GM18870 (cell line): ENCODE results near the gene GRID1.
A peak's percentile ranks its signal among the peaks of the same experiment; 100 is the strongest.
"Not testable (repeated sequence)": the region's sequence is repeated elsewhere in the genome, so short reads cannot be mapped to it uniquely, and the experiment has no call there.

Source experiments
- ATAC-seq: cut with Tn5 transposase; IDR thresholded peaks from one replicate; pipeline ENCODE4 v1.9.1; 2021; ENCODE audit warnings: moderate library complexity; ENCODE audit not compliant: unreplicated experiment

GRID1 gene

DNA sequence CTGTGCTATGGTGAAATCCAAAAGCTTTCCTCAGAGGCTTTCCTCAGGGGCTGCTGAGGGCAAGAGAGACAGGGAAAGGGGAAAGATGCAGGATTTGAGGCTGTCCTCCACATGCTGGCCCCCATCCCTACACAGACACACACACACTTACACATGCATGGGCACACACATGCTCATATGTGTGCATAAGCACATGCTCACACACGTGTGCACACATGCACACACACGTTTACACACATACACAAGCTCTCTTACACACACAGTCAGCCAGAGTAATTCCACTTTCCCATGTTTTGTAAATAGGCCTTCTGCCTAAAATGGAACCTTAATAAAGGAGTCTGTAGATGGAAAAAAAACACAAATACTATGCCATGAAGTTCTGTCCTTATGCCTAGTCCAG lies 312.9 kb downstream of the GRID1 start:
- no peak for ATAC-seq

DNA sequence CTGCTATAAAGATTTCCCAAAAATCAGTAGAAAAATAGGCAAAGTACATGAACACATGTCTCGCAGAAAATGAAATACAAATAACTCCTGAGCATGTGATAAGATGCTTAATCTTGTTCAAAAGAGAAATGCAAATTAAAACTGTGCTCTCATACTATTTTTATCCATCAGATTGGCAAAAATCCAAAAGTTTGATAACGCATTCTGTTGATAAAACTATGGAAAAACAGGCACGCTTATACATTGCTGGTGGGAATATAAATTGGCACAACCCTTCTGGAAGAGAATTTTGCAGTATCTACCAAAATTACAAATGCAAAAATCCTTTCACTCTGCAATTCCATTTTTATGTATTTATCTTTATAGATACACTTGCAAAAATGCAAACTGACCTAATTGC lies 315.0 kb downstream of the GRID1 start:
- no peak for ATAC-seq

DNA sequence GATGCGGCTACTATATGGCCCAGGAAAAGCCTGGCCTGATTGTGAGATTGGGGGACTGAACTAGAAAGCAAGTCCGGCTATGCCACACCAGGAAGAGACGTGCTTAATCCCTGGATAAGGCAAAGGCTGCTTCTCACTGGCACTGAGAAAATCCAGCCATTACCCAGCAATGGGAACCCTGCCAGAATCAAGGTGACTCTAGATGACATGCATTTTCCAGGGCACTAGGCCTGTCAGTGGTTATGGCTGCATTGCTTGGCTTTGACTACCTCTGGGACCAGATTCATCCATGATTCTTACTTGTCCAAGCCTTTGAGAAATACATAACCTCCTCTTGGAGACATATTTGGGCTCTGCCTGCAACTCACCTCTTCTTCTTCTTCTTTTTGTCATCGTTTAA lies 317.2 kb downstream of the GRID1 start:
- no peak for ATAC-seq

DNA sequence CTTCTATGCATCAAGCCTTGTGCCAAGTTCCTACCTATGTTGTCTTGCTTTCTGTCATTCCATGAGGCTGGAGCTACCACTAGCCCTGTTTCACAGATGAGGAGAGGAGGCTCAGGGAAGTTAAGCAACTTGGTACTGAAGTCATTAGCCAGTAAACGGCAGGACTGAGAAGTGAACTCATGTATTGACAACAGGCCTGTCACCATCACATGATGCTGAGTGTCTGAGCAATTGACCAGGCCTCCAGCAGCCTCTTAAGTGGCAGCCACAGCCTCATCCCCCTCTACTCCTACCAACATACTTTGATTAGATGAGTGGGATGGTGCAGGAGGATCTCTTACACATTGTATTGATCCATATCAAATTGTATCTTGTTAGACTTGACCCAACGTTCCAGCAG lies 317.6 kb downstream of the GRID1 start:
- ATAC-seq: no peak

DNA sequence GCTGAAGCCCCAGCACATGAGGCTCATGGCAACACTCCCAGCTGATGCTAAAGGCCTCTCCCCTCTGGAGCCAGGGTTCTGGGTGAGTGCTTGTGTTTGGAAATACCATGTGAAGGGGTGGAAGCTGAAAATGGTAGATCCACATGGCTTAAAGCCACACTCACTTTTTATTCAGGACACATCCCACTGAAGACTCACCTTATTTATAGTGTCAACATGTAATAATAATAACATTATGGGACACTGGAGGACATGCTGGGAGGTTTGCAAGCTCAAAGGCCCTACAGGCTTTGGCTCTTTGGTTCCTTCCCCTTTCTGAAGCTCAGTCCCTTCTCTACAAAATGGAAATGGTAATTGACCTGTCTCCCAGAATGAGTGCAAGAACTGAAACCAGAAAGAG lies 318.0 kb downstream of the GRID1 start:
- no peak for ATAC-seq

DNA sequence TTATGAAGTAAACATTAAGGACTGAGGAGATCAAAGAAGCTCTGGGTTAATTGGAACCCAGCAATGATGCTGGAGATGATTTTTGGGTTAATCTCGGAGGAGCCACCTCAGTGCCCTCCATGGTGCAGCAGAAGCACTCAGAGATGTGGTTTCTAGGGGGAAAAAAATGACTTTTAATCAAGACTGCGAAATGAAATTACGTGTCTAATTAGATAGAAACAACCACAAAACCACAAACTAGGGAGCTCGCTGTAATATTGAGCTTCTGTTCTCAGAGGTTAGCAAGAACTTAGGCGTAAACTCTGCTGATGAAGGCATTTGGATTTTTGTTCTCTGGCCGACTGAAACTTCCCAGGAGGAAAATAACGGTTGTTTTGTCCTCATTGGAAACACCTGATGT lies 319.0 kb downstream of the GRID1 start:
- ATAC-seq: peak; percentile 53

DNA sequence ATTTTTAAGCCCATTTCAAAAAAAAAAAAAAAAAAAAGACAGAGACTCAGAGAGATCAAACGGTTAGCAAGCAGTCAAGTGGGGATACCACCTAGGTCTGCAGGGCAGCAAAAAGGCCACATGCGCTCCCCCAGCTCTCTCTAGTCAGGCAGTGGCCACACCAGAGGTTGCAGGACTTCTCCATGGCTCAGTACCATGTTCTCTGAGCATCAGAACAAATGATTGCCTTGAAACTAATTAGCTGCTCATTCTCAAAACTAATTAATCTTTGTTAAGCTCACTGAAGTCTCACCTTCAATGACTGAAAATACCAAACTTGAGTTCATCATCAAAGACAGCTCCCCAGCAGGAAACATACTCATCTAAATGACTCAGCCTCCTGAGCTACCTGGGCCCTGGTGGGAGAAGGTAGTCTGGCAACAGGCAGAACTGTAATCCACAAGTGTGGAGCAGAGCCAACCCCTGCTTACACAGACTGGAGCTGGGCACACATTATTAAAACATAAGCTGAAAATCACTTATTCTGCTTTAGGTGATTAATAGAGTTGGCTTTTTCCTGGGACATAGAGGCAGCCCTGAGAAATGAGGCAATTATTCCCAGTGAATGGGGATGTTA lies 319.6 kb downstream of the GRID1 start:
- no peak for ATAC-seq

DNA sequence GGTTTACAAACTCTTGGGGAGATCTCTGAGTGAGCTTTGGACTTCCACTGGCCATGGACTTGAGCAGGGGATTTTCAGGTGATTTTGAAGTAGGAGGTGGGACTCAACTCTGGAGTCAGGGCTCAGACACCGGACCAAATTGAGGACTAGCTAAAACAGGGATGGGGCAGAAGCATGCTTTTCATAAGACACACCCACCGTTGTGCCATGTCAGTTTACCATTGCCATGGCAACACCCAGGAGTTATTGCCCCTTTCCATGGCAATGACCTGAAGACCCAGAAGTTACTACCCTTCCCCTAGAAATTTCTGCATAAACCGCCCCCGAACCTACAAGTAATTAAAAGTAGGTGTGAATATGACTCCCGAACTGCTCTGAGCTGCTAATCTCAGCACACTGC lies 320.7 kb downstream of the GRID1 start:
- ATAC-seq: no peak

DNA sequence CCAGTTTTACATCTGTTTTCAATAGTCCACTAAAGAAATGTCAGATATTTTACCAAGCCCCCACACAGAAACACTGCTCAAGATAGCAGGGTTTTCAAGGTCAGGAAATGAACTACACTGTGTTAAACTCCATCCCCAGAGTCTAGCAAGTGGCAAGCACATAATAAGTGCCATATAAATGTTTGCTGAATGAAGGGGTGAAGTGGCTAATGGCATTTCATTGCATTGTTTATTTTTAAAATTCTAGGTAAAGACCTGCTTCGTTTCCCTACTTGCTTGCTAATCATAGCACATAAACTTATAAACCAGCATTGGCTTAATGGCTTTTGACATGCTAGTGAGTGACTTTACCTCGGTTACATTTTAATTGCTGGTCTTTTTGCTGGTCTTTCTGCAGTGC lies 322.6 kb downstream of the GRID1 start:
- no peak for ATAC-seq

DNA sequence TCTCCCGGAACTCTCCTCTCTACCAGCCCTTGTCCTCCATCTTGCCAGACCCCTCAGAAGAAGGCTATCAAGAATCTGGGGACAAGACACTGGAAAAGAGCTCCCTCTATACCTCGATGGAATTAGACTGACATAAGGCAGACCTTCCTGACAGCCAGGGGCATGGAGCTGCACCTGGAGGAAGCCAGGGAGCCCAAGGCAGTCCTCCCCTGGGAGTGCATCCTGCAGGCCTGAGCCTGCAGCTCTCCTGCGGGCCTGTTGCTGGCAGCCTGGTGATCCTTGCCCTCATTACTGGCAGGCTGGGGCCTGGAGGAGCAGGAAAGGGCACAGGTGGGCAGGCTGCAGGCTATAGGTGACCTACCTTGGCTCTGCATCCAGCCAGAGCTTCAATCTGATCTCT lies 323.4 kb downstream of the GRID1 start:
- ATAC-seq: no peak

DNA sequence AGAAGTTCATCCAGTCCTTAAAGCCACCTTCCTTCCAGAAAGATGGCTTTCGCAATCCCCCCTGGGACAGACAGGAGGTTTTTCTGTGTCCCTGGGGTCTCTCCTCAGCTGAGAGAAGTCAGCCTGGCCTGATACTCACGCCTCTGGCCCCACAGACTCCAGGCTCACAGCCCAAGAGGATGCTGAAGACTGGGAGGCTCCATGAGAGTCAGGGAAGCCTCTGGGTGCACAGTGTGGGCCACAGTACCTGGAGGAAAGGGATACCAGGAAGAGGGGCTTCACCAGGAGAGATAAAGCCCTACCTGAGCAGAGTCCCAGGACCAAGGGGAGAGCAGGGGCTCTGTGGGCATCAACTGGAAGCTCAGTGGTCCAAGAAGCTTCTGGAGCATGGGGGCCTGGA lies 324.4 kb downstream of the GRID1 start:
- no peak for ATAC-seq

DNA sequence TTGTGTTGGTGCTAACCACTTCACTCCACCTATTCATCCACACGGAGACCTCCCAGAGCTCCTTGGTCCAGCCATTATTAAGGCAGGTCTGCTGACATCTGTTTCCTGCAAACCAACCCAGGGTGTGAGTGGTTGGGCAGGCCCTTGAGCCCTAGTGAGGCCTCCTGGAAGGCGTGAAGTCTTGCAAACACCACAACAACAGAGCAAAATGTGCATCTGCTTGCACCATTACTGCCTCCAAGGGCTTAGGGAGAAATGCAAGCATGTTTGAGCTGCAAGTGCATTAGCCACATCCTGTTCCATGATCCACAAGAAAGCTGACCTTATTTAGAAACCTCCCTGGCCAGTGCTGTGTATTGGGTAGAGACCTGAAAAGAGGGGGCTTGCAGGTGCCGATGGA lies 325.5 kb downstream of the GRID1 start:
- no peak for ATAC-seq

DNA sequence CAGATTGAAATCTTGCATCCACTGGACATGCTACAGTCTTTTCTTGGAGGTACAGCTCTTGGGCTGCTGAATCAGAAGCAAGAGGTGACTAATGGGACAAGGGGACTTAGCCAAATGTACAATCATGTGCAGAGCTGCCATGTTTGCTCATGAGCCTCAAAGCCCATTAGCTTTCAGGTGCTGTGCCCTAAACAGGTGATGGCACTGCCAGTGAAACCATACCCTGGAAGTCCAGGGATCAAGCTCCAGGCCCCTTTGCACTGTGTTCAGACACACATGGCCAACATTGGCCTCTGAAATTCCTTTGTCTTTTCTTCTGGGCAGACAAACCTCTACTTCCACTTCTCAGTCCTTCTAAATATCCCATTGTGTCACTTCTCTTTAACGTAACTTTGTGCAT lies 328.2 kb downstream of the GRID1 start:
- ATAC-seq: no peak

DNA sequence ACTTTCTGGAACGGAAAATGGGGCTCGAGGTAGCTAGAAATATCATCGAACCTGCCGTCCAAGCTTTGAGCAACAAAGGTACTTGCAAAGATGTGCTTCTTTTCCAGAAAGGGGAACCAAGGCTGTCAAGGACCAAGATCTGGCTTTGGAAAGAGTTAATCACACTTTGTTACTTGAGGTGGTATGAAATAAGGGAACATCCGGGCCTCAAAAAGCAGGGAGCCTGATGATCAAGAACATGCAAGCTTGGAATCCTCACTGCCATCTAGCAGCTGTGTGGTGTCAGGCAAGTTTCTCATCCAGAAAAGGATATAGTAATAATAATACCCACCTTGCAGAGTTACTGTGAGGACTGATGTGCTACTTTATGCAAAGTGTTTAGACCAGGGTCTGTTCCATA lies 329.5 kb downstream of the GRID1 start:
- ATAC-seq: no peak

DNA sequence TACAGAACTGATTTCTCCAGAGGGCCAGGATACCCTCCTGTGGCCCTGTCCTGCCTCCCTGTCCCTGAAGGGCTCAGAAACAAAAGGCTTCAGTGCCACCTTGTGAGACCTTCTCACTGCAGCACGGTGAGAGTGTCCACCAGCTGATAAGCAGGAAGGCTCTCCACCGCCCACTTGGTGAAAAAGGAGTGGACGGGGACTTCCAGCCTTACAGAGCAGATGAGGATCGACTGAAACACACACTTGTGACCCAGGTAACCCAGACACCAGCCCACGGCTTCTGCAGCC lies 330.1 kb downstream of the GRID1 start:
- no peak for ATAC-seq

DNA sequence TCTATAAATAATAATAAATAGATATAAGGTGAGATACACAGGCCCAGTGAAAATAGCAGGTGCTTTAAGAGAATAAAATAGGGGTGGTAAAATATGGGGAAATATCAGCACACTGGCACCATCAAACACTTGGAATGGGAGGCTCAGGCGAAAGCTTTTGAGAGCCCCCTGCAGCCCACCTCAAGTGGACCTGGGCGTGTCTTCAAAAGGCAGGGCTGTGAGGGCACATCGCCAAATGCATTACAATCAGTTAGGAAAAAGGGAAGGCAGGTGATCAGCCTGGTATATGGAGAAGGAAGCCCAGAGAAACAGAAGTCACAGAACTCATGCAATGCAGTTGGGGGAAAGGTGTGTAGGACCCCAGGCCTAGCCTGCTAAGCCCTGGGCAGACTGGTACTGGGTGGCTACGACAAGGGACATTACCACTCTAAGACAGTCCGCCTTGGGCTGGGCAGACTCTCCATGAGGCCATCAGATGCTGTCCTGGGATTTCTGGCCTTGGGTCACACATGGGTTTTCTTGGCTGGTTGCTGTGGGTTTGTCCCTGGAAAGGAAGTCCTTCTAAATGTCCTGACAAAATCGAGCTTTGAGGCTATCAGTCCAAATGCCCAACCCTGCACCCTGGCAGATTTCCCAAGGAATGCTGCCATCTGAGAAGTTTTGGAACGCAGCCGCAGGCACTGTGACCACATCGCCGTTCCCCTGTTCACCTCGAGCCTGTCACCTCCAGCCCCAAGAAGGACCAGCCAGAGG lies 330.6 kb downstream of the GRID1 start:
- ATAC-seq: no peak

DNA sequence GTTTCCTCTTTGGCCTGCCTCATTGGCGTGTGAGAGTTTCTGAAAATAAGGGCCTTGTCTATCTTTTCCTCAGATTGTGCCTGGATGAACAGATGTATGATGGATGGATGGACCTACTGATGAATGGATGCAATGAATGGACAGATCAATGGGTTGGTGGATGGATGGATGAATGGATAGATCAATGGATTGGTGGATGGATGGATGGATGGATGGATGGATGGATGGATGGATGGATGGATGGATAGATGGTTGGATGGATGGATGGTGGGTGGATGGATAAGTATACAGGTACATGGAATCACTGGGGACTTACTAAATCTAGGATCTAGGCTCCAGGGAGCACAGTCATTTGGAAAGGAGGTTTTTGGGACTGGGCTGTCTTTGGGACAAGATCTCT lies 331.9 kb downstream of the GRID1 start:
- no peak for ATAC-seq

DNA sequence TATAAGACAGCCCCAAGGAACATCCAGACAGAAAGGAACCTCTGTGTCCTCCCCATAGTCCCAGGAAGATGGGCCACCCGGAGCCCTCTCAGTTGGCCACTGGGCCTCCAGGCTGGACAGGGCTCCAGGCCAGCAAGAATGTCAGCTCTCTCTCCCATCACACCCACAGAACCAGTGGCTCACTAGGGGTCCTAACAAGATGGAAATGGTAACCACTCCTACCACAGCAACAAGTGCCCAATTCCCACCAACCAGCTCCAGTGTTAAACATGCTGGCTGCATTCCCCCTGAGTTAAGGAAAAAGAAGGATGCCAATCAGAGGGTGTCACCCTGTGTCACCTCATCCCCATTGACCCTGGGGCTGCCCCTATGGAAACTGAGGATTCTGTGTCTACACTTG lies 333.0 kb downstream of the GRID1 start:
- no peak for ATAC-seq

DNA sequence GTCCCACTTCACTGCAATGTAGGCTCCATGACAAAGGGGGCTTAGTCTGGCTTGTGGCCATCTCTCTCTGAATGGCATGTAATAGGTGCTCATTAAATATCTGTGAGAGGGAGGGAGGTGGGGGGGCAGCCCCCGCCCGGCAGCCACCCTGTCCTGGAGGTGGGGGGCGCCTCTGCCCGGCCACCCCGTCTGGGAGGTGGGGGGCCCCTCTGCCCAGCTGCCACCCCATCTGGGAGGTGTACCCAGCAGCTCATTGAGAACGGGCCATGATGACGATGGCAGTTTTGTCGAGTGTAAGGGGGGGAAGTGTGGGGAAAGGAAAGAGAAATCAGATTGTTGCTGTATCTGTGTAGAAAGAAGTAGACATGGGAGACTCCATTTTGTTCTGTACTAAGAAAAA lies 334.5 kb downstream of the GRID1 start:
- not testable (repeated sequence) for ATAC-seq

DNA sequence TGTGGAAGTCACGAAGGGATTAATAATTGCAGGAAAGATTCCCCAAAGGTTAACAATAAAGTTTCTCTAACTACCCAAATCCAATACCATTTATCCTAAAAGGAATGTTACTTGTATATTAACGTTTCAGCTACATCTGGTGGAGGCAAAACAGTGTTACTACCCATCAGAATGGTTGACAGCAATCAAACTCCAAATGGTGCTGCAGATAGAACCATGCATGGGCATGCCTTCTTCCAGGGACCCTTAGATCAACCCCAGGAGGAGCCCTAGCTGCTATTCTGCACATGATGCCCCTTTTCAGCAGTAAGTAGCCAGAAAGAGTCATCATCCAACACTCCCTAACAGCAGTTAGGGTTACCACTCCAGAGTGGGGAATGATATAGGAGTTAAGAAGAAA lies 336.3 kb downstream of the GRID1 start:
- ATAC-seq: no peak

DNA sequence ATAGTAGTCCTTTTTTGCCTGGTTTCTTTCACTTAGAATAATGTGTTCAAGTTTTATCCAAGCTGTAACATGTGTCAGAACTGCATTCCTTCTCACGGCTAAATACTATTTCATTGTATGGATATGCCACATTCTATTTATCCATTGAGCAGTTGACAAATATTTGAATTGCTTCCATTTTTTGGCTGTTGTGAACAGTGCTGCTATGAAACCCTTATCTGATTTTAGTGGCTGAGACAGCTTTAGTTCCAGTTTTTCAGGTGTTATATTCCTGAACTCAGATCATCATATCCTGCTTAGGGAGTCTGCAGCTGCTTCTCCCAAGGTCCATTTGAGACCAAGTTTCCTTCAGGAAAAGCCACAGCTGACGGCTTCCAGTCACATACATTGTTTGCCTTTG lies 339.2 kb downstream of the GRID1 start:
- no peak for ATAC-seq

DNA sequence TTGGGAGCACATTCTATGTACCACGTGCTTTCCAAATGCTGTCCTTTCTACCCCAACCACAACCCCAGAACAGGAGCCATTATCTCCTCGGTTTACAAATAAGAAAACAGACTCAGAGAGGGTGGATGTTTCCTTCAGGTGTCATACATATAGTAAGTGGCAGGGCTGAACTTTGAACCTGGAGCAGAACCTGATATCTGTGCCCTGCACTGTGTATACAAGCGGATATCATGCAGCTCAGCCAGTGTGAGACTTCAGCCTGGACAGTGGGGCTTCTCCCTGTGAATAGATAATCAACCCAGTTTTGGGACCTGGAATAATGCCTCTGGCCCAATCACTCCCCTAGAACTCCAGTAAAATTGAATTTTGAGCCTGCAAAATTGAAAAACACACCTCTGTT lies 341.1 kb downstream of the GRID1 start:
- no peak for ATAC-seq
